ACC112 (cell line): Measurements from ENCODE around the gene SEC14L5.
A peak's percentile ranks its signal among the peaks of the same experiment; 100 is the strongest.
"Not testable (repeated sequence)": the region's sequence is repeated elsewhere in the genome, so short reads cannot be mapped to it uniquely, and the experiment has no call there.

Experiments used
- H2AFZ ChIP-seq: fragments of 200-600 bp; sonication (generic); one replicate; pipeline ENCODE4 v1.6.0; 2017; ENCODE audit warnings: antibody characterized with exemption, low read length; ENCODE audit not compliant: unreplicated experiment
- H3K27ac ChIP-seq: fragments of 200-600 bp; sonication (generic); 2 replicates; pipeline ENCODE4 v1.5.1; 2014; ENCODE audit warnings: low read depth, mild to moderate bottlenecking, antibody characterized with exemption, low read length, moderate library complexity
- H3K27me3 ChIP-seq: fragments of 200-600 bp; sonication (generic); 2 replicates; pipeline ENCODE4 v1.6.1; 2014; ENCODE audit warnings: mild to moderate bottlenecking, antibody characterized with exemption, low read length, moderate library complexity, mixed read lengths; ENCODE audit not compliant: insufficient read depth
- H3K36me3 ChIP-seq: fragments of 200-600 bp; sonication (generic); 2 replicates; pipeline ENCODE4 v1.6.1; 2016; ENCODE audit warnings: mild to moderate bottlenecking, antibody characterized with exemption, low read length, moderate library complexity, mixed read lengths; ENCODE audit not compliant: insufficient read depth
- H3K4me1 ChIP-seq: fragments of 200-600 bp; sonication (generic); one replicate; pipeline ENCODE4 v1.6.1; 2016; ENCODE audit warnings: low read length, mixed read lengths; ENCODE audit not compliant: insufficient read depth, unreplicated experiment, control insufficient read depth
- H3K4me3 ChIP-seq: fragments of 200-600 bp; sonication (generic); 2 replicates; pipeline ENCODE4 v1.5.1; 2014; ENCODE audit warnings: mild to moderate bottlenecking, low read depth, low read length
- H3K79me2 ChIP-seq: fragments of 200-600 bp; sonication (generic); one replicate; pipeline ENCODE4 v1.6.0; 2016; ENCODE audit warnings: low read length; ENCODE audit not compliant: control insufficient read depth, unreplicated experiment, insufficient read depth

SEC14L5 gene

DNA sequence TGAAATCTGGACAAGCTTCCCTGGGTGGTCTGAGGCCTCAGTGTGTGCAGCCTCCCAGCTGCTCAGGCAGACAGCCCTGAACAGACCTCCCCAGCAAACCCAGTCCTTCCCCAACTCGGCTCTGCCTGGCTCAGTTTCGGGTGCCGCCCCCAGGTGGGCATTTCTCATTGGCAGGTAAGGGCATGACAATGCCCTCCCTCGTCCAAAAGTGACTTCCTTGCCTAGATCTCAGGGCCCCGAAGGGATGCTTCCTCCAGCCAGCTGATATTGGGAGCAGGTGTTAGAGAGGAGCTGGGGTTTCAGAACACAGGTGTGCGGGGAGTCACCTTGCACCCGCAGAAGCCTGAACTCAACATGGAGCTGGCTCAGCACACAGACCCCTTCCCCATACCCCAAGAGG, 17.4 kb upstream of the SEC14L5 start:
- H3K79me2 ChIP-seq, result no peaks in the 10 kb centered on the region
- H3K4me1 ChIP-seq, result peaks cover 35% of the 10 kb centered on the region
- no peak overlapping the region for H3K27ac ChIP-seq
- H3K4me3 ChIP-seq, result no peak overlapping the region
- H3K27me3 ChIP-seq, result peaks cover 11% of the 10 kb centered on the region; the same call in 1 of the 2 replicates
- H2AFZ ChIP-seq, result no peak overlapping the region
- no peaks in the 10 kb centered on the region for H3K36me3 ChIP-seq

DNA sequence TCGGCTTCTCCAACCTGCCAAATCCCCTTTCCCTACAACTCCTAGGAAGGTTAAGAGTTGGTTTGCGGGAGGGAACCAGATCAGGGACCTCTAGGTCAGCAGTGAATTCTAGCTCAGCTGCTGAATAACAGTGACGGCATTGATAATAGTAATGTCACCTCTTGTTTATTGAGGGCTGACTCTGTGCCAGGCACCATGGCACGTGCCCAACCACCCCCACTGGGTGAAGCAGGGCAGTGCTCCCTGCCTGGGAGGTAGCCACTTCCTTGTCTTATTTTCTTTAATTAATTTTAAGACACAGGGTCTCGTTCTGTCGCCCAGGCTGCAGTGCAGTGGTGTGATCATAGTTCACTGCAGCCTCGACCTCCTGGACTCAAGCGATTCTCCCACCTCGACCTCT, 15.6 kb upstream of the SEC14L5 start:
- Histone ChIP-seq H3K27ac (peak overlapping the region; percentile 89), H3K79me2 (no peaks in the 10 kb centered on the region), H2AFZ (no peak overlapping the region), H3K36me3 (no peaks in the 10 kb centered on the region), H3K4me3 (0 out of 2 replicates have a peak overlapping the region, but pooled peaks have one; percentile 28), H3K27me3 (no peaks in the 10 kb centered on the region), H3K4me1 (peaks cover 38% of the 10 kb centered on the region)

DNA sequence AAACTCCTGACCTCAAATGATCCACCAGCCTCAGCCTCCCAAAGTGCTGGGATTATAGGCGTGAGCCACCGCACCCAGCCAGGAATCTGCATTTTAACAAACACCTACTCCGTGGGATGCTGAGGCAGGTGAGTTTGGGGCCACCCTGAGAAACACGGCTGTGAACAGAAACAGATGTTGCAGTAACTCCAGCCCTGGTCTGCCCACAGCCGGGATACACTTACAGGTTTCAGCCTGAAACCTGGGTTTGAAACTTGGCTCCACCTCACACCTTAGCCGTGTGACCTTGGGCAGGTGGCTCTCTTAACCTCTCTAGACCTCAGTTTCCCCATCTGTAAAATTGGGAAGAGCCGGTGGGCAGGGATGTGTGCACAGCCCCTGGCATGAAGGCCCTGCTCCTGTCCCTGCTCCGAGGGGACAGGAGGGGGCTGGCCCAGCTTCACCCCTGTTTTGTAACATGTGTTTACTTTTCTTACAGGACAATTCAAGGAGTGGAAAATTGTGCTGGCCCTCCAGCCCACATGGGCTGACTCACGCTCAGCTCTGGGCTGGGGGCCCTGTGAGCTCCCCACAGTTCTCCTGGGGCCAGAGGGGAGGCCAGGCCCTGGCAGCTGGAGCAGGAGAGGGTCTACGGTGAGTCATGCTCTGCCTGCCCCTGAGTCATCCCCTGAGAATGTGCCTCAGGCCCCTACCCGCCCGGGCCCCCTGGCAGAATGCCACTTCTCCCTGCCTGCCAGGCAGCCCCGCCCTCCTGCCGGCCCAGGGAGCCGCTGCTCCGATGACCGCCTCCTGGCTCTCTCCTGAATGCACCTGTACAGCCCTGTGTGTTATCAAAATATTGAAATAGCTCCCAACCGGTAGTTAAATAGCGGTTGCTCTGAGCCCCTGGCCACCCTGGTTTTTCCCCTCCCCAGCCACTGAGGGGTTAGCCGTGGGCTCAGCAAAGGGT, 13.5 kb upstream of the SEC14L5 start:
- H2AFZ ChIP-seq, result no peak overlapping the region
- H3K36me3 ChIP-seq, result no peaks in the 10 kb centered on the region
- H3K79me2 ChIP-seq, result no peaks in the 10 kb centered on the region
- peaks cover 38% of the 10 kb centered on the region for H3K4me1 ChIP-seq
- H3K27me3 ChIP-seq, result no peaks in the 10 kb centered on the region
- peak overlapping the region; percentile 89 for H3K27ac ChIP-seq
- H3K4me3 ChIP-seq, result peak overlapping the region; percentile 17; the same call in 1 of the 2 replicates

DNA sequence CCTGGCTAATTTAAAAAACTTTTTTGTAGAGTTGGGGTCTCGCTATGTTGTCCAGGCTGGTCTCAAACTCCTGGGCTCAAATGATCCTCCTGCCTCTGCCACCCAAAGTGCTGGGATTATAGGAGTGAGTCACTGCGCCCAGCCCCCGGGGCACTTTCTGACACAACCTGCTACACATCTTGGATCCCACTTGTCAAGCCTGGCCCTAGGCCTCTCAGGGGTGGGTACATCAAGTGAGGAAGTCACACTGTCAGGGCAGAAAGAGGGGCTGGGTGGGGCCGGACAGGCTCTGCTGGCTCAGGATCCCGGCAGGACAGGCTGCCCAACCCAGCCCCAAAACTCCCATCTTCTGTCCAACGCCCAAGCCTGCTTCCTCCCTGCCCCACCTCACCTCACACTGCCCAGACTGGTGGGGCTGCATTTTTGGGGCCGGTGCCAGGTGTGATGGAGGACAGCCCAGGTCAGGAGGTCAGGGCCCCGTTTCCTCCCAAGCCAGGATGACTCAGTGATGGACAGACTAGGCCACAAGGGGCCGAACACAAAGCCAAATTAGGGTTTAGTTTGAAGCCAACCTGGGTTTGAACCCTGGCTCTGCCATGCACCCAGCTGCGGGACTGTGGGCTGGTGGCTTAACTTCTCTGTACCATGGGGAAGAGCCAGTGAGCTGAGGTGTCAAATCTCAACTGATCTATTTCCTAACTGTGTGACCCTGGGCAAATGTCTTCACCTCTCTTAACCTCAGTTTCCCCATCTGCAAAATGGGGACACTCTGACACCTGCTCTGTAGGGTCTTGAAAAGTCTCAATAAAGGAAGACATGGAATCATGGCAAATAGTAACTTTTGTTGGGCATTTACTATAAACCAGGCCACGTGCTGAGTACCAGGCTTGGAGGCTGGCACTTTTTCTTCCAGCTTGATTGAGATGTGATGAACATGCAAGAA, 12.3 kb upstream of the SEC14L5 start:
- peak overlapping the region; percentile 47 for H3K27ac ChIP-seq
- no peak overlapping the region for H2AFZ ChIP-seq
- H3K4me1 ChIP-seq, result peaks cover 38% of the 10 kb centered on the region
- H3K27me3 ChIP-seq, result no peaks in the 10 kb centered on the region
- H3K79me2 ChIP-seq, result no peaks in the 10 kb centered on the region
- H3K4me3 ChIP-seq, result 0 out of 2 replicates have a peak overlapping the region, but pooled peaks have one; percentile 17
- H3K36me3 ChIP-seq, result no peaks in the 10 kb centered on the region

DNA sequence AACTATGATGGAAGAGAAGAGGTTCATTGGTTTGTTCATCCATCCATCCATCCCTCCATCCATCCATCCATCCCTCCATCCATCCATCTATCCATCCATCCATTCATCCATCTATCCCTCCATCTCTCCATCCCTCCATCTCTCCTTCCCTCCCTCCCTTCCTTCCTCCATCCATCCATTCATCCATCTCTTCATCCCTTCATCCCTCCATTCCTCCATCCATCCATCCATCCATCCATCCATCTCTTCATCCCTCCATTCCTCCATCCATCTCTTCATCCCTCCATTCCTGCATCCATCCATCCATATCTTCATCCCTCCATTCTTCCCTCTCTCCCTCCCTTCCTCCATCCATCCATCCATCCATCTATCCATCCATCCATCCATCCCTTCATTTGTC, 11.2 kb upstream of the SEC14L5 start:
- H2AFZ ChIP-seq, result no peak overlapping the region
- H3K27ac ChIP-seq, result no peak overlapping the region
- no peak overlapping the region for H3K4me3 ChIP-seq
- H3K36me3 ChIP-seq, result no peaks in the 10 kb centered on the region
- peaks cover 38% of the 10 kb centered on the region for H3K4me1 ChIP-seq
- H3K79me2 ChIP-seq, result no peaks in the 10 kb centered on the region
- no peaks in the 10 kb centered on the region for H3K27me3 ChIP-seq

DNA sequence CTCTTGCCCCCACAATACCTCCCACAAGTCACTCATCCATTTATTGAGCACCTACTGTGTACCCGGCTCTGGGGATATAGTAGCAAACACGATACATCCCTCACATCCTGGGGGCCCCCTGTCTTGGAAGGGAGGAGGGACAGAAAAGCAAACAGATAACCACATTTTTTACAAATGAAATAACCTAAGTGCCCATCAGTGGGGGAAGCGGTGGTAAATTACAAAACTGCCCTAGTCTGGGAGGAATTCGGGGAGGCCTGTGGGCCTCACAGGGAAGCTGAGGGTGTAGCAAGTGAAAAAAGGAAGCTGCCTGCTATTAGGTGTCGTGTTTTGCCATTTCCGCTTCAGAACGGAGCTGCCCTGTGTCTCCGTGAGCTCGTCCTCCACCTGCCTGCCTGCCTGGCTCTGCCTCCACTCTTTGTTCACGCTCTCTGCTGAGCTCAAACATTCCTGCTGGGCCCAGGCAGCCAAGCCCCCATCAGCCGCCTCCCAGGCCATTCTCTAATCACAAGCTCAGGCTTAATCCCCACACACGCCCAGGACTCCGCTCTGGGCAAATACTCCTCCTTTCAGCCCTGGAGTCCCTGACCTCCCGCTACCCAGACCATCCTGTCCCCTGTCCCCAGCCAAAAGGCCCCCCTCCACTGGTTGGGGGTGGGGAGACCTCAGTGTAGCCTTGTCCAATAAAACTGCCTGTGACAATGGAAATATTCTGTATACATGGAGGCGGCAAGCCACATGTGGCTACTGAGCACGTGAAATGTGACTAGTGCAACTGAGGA, 10.2 kb upstream of the SEC14L5 start:
- Histone ChIP-seq H3K27me3 (no peaks in the 10 kb centered on the region), H2AFZ (no peak overlapping the region), H3K36me3 (no peaks in the 10 kb centered on the region), H3K27ac (no peak overlapping the region), H3K79me2 (no peaks in the 10 kb centered on the region), H3K4me3 (no peak overlapping the region), H3K4me1 (peaks cover 29% of the 10 kb centered on the region)

DNA sequence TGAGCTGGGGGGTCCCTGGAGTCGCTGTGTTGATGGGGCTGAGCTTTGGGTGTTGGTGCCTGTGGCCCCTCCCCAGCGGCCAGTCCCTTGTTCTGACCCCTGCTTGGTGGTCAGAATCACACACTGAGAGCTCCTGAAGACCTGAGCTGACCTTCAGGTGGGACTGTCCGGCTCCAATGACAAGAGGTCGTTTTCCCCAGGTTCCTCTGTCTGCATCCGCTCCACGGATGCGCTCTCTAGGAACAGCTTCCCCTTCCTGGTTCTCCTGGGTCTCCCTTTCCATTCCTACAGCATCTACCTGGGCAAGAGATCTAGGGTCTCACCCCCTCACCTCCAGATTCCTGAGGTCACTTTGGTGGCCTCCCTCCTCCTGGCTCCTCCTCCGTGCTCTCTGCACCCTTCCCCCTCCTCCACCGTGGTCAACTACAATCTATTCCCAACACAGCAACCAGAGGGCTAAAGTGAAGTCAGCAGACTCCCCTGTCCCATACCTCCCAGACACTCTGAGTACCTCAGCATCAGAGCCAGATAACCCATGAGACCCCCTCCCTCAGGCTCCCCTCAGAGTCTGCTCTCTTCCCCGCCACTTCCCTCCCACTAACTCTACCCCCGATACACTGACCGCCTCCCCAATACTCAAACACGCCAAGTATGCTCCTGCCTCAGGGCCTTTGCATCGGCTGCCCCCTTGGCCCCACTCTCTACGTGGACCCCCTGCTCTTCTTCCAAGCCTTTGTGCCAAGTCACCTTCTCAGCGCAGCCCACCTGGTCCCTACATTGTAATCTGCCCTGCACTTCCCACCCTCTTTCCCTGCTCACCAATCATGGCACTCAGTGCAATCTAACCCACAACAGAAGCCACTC, 9.0 kb upstream of the SEC14L5 start:
- Histone ChIP-seq H3K36me3 (no peaks in the 10 kb centered on the region), H3K27ac (no peak overlapping the region), H3K79me2 (no peaks in the 10 kb centered on the region), H3K4me3 (no peak overlapping the region), H3K27me3 (no peaks in the 10 kb centered on the region), H3K4me1 (peaks cover 19% of the 10 kb centered on the region), H2AFZ (no peak overlapping the region)

DNA sequence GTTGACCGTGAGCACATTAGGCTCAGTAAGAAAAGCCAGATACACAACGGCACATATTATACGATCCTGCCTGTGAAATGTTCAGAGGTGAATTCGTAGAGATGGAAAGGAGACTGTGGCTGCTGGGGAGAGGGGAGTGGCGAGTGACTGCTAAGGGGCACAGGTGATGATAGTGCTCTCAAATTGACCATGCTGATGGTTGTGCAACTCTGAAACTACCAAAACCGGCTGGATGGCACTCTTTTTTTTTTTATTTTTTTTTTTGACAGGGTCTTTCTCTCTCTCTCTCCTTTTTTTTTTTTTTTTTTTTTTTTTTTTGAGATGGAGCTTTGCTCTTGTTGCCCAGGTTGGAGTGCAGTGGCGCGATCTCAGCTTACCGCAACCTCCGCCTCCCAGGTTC, 8.1 kb upstream of the SEC14L5 start:
- H3K27ac ChIP-seq, result no peak overlapping the region
- no peak overlapping the region for H2AFZ ChIP-seq
- H3K27me3 ChIP-seq, result no peaks in the 10 kb centered on the region
- H3K4me1 ChIP-seq, result peaks cover 13% of the 10 kb centered on the region
- H3K79me2 ChIP-seq, result no peaks in the 10 kb centered on the region
- H3K36me3 ChIP-seq, result no peaks in the 10 kb centered on the region
- no peak overlapping the region for H3K4me3 ChIP-seq

DNA sequence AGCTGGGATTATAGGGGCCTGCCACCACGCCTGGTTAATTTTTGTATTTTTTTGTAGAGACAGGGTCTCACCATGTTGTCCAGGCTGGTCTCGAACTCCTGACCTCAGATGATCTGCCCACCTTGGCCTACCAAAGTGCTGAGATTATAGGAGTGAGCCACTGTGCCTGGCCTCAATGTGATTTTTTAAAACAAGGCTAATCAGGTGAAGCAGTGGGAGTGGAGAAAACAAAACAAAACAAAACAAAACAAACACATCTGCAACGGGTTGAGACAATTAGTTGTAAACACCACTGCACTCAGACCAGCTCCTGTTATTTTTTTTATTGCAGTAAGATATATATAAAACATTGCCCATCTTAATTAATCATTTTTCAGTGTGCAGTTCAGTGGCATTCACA, 6.5 kb upstream of the SEC14L5 start:
- not testable (repeated sequence) for H2AFZ ChIP-seq, H3K4me1 ChIP-seq, H3K36me3 ChIP-seq, H3K79me2 ChIP-seq, H3K27ac ChIP-seq, H3K4me3 ChIP-seq, H3K27me3 ChIP-seq
